NCI-H2171 treated with DMSO at 0.1 percent for 48 hours (cell line): Measurements from ENCODE around the gene NABP2.
A peak's percentile ranks its signal among the peaks of the same experiment; 100 is the strongest.
"Not testable (repeated sequence)": the region's sequence is repeated elsewhere in the genome, so short reads cannot be mapped to it uniquely, and the experiment has no call there.

Experiments used
- DNase-seq: peaks from one replicate; lab custom pipeline; 2025; lab: John Stamatoyannopoulos, UW

Gene NABP2

DNA sequence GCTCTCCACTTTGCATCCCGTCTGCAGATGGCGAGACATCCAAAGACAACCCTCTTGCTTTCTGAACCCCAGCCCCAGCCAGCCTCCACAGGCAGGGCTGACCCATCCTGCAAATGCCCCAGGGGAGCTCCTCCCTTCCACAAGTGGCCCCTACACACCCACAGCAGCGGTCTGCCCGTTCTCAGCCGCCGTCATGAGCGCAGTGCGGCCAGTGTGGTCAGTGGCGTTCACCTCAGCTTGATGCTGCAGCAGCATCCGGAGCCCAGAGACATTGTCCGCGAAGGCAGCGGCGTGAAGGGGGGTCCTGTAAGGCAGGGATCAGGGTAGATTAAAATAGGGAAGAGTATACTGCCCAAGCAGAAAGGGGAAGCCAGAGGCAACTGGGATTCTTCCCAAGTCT lies 20.4 kb downstream of the NABP2 start:
- no peak for DNase-seq

DNA sequence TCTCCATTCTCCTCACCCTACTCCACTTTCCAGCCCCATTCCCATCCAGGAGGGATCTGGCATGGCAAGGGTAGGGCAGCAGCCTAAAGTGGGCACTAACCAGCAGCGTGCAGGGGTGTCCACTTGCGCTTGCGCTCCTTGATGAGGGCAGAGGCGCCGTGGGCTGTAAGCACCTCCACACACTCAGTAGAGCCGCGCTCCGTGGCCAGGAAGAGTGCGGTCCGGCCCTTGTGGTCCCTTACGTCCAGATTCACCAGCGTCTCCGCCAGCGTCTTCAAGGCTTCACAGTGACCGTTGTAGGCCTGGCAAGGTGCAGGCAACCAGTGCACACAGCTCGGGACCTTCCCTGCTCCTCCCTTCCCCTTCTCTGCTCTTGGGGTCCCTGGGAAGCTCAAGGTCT lies 23.8 kb downstream of the NABP2 start:
- DNase-seq = no peak

DNA sequence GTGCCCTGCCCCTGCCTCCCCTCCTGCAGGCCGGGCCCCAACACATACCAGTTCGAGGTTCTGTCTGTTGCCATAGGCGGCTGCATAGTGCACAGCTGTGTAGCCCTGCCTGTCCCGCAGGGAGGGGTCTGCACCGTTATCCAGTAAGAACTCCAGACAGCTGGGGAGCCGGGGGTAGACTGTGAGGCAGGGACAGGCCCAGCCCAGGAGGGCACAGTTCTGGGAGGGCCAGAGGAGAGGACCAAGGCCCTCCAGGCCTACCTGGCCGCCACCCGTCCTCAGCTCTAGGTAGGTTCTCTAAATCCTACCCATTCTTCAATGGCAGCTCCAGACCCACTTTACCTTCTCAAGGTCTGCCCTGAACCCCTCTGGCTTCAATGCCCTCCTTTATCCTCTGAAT lies 24.6 kb downstream of the NABP2 start:
- DNase-seq = no peak

DNA sequence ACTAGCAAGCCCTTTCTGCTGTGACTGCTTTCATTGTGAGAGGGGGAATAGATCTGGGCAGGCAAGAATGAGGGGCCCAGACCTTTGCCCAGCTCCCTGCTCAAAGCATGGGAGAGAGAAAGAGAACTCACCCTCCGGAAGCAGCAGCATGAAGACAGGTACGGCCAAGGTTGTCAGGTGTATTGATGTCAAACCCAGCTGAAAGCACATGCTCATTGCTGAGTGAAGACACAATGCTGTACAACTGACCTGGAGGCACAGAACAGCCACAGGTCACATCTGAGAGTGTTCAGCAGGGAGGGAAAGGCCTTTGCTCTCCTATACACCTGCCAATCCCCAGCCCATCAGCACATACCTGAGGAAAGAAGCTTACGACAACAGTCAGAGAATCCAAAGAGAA lies 28.5 kb downstream of the NABP2 start:
- no peak for DNase-seq

DNA sequence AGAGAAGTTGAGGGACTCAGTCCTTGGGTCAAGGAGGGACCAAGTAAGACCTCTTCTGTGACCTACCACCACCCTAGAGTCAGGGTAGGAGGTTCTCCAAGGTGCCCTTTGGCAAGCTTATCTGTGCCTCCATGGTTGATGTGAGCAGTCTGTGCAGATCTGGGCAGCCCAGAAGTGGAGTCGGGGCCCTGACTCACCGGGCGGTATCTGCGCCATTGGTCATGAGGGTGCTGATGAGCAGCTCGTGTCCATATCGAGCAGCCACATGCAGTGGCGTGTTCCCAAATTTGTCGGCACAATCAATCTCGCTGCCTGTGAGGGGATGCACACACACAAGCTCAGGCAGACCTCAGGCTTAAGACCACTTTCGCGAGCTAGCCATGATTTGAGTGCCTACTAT lies 28.9 kb downstream of the NABP2 start:
- DNase-seq = no peak

DNA sequence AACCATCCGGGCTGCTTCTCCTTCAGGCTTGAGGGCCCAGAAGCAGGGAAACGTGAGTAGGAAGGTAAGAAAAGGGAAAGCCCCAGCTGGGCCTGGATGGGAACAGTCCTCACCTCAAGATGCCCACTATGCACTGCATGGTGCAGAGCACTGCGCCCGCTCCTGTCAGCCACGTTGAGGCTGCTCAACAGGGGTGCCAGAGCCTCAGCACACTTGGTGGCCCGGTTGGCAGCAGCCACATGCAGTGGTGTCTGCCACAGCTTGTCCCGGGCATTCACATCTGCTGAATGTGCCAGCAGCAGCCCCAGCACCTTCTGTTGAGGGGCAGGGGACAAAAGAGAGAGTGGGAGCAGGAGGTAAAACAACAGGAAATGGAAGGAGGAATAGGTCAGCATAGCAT lies 31.5 kb downstream of the NABP2 start:
- no peak for DNase-seq

DNA sequence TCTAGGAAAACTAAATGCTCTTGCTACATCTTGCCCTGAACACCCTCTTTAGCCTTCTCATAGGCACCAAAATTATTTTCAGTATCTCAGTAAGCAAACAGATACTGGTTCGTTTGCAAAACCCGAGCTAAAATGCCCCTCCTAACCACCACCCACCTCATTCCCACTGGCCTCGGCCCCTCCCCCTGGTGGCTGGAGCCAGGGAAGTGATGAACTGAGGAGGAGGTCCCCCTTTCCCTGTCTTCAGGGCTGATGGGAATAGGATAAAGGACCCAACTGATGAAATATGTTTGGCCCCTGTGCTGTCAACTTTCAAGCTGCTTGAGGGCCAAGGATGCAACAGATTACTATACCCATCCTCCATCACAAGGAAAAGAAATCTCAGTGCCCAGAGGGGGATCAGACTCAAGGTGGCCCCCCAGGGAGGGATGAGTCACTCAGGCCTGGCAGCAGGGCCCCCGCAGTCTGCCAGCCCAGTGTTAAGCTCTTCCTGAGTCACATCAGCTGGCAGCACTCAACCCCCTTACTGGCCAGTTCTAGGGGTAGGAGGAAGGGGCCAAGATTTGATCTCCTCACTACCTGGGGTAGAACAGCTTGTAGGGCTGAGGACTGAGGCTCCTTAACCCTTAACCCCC lies 32.3 kb downstream of the NABP2 start:
- no peak for DNase-seq

DNA sequence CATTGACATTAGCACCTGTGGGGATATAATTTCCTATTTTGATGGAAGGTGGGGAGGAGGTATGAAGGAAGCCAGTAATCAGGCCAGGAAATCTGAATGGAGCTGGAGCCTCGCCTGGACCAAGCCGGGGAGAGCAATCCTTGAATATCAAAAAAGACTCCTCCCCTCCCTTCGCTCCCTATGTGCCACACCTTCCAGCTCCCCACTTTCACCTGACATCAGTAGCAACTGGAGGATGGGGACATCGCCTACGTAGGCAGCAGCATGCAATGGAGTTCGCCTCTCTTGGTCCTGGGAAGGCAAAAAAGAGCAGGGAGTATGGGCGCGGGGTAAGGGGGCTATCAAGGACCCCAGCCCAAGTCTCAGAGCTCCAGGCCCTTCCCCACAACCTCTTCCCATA lies 32.9 kb downstream of the NABP2 start:
- no peak for DNase-seq

DNA sequence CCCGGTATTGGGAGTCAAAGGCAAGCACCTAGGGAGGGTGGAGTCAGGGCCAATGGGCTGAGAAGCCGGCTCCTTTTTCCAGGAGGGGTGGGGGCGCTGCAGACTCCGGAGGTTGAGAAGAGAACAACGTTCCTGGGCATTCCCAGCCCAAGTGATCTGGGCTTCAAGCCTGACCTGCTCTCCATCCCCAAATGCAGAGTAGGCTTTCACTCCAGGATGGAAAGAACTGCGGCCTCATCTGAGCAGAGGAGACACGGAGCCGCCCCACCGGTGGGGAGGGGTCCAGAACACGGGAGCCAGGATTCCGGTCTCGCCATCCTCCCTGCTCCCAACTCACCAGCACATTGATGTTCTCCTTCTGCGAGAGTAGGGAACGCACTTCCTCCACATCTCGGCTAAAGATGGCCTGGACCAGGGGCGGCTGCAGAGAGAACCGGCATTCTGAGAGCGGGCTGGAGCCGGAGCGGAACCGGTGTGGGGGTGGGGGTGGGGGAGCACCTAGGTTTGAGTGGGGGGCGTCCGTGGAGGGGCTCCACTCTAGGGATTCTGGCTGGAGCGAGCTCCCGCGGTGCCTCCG lies 33.4 kb downstream of the NABP2 start:
- DNase-seq = peak; percentile 30

DNA sequence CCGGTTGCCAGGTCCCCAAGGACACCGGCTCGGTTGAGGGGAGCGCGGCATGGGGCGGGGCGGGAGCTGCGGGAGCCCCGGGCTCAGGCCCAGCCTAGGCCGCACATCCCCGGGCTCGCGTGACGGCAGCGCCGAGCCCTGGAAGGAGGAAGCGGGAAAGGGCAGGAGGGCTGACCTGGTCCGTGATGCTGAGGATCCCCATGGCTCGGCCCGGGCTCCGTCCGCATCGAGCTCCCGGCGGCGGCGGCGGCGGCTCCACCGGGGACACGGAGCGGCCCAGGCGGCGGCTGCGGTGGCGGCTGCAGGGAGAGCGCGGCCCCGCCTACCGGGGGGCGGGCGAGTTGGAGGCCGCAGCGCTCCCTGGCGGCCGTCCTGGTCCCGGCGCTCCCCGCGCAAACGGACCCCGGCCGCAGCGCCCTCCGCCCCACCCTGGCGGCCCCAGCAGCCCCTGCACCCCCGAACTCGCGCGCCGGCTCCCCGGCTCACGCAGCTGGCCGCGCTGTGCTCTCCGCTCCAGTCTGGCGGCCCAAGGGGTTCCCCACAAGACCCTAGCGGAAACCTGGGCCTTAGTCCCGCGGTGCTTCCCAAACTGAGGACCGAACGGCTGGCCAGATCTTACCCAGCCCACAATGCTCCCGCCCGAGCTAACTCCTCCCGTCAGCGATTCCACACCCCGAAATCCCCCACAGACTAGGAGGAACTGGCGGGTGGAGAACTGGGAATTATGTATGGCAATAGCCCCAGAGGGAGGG lies 34.1 kb downstream of the NABP2 start, which contains the start of gene ANKRD52:
Gene ANKRD52 (minus strand): TSS at position 317 of the 752 bp plus-strand sequence. CDS start 115 bp downstream, at position 202.
- peak; percentile 75 for DNase-seq

DNA sequence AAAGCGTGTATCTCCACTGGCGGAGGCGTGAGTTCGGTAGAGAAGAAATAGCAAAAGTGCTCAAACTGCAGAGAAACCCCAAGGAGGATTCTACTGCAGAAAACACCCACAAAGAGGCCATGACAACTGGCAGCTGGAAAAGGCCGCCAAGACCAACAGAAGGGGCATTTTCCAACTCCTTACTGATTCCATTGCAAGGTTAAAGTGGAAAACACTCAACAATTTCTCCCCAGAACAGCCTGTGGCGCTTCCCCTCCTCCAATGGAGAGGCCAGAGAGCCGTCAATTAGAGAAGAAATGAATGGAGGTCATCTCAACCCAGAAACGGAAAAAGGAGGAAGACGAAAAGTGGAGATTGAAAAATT lies 34.7 kb downstream of the NABP2 start:
- no peak for DNase-seq

DNA sequence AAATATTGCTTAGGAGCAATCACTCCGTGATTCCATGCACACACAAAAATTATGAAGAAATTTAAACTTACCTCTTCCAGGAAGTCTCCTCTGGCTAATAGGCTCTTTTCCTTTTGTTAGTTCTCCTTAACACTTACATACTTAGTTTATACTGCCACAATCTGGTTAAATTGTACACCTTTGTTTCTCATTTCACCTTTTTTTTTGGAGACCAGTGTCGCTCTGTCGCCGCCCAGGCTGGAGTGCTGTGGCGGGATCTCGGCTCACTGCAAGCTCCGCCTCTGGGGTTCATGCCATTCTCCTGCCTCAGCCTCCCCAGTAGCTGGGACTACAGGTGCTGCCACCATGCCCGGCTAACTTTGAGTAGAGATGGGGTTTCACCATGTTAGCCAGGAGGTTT lies 36.2 kb downstream of the NABP2 start:
- DNase-seq = no peak

DNA sequence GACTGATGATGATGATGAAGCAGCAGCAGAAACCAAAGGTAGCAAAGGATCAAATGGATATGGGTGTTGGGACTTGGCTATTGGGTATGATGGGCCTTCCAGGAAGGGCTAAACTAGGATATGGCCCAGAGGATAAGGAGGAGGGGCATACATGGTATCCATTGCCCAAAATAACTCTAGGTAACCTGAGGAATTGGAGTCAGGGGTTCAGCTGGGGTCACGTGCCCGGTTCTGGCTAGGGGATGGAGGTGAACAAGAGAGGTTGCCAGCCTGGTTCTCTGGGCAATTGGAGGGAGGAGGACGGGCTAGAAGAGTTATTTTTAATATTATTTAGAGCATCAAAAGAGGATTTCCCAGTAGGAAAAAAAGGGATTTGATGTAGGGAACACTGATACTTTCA lies 36.8 kb downstream of the NABP2 start:
- DNase-seq = no peak

DNA sequence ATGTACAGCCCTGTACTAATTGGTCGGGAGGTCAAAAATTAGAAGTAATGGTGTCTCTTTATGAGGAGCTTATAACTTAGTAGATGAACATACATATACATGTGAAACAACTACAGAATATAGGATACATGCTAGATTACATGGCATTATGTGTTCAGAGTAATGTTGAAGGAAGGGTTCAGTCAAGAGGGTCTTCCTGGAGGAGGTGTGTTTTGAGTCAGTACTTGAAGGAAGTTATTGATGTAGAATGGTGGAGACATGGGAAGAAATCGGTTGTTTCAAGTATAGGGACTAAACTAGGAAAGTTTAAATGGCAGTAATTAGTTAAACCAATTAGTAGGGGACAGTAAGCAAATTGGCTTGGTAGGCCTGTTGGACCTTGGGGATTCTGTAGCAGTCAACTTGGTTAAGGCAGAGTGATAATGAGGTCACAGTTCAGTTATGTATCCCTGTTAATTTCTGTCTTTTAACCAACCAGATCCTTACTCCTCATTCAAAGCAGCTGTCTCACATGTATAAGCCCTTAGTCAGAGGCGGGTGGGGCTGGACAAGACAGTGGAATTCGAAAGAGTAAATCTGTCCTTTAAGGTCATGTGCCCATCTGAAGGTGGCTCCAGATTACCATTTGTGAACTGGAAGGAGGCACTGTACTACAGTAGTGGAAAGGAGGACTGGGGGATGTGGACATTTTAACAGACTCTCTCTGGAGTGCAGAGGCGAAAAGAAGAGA lies 37.5 kb downstream of the NABP2 start:
- DNase-seq = no peak

DNA sequence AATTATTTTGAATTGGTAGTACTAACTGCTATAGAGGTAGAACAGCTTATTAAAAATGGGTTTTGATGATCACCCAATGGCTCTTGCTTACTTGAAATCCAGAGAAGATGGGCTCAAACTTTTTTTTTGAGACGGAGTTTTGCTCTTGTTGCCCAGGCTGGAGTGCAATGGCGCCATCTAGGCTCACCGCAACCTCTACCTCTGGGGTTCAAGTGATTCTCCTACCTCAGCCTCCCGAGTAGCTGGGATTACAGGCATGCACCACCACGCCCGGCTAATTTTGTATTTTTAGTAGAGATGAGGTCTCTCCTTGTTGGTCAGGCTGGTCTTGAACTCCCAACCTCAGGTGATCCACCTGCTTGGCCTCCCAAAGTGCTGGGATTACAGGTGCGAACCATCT lies 38.8 kb downstream of the NABP2 start:
- not testable (repeated sequence) for DNase-seq

DNA sequence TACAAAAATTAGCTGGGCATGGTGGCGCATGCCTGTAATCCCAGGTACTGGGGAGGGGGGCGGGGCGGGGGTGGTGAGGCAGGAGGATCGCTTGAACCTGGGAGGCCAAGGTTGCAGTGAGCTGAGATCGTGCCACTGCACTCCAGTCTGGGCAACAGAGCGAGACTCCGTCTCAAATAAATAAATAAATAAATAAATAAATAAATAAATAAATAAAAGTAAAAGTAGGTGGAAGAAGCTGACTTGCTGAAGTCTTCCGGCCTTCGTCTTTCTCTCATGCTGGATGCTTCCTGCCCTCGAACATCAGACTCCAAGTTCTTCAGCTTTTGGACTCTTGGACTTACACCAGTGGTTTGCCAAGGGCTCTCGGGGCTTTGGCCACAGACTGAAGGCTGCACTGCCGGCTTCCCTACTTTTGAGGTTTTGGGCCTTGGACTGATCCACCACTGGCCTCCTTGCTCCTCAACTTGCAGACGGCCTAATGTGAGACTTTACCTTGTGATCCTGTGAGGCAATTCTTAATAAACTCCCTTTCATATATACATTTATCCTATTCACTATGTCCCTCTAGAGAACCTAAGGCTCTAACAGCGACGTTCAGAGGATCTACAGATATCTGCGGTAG lies 42.0 kb downstream of the NABP2 start:
- DNase-seq = not testable (repeated sequence)

DNA sequence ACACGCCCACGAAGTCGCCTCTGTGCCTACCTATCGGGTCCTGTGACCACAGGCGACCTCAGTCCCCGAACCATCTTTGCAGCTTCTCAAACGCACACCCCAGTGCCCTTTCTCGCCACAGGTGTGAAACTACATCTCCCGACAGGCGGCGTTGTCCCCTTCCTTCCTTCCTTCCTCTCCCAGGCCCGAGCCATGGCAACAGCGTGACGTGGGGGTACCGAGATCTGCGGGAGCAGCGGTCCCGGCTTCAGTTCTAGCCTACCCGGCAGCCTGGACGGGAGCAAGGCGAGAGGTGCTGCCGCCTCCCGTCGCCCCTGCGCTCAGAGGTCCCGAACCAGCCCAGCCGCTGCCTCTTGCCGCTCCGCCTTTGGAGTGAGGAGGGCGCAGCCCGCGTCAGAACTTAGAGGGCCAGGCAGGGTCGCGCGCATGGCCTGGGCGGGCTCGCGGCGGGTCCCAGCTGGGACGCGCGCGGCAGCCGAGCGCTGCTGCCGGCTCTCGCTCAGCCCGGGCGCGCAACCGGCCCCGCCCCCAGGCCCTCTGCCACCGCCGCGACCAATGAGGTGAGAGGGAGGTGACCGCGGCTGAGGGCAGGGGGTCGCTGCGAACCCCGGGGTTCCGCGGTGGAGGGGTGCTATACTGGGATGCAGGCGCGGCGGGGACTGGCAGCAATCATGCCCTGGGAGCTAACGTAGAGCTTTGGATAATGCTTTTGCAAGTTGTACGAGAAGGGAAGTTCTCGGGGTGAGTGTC lies 42.7 kb downstream of the NABP2 start, which contains the start of gene COQ10A:
Gene COQ10A (plus strand): TSS at position 250 of the 750 bp plus-strand sequence. CDS start 177 bp downstream, at position 427.
- DNase-seq = peak; percentile 93

DNA sequence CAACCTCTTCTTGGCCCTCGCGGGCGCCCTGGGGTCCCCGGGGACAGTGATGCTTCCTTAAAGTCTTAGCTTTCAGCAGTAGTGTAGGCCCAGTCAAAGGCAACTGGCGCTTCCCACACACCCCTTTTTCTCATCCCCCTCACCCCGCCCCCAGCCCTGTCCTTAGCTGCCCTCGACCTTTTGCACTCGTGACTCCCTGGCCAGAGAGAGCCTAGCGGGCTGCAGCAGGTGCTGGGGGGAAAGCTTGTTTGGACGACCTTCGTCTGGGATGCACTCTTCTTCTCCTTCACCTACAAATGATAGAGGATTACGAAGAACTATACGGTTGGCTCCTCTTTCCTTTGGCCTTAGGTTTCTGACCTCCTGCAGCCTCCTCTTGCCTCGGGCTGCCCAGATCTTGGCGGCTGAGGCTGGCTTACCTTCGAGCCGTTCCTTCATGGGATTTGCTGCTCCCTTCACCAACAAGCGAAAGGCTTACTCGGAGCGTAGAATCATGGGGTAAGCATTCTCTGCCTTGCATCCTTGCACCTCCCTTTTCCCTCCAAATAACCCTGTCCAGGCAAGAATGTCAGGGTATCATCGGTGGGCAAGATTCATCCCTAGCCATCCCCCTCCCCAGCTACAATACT lies 43.4 kb downstream of the NABP2 start:
- DNase-seq = no peak

DNA sequence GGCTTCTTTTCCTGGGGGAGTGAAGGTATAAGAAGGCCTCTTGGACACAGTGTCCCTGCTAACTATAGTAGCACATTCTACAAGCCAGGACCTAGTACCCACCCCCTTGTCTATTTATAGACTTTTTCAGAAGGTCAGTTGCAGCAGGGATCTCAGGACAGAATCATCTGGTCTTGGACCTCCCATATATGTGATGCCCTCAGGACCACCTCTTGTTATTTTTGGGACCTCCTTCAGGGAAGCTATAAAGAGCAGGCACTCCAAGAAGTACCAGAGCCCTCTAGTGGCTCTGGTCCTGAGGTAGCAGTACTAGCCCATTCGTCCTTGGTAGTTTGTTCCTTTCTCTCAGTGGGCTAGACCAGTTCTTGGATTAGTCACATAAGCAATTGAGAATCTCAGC lies 46.9 kb downstream of the NABP2 start:
- peak; percentile 21 for DNase-seq

DNA sequence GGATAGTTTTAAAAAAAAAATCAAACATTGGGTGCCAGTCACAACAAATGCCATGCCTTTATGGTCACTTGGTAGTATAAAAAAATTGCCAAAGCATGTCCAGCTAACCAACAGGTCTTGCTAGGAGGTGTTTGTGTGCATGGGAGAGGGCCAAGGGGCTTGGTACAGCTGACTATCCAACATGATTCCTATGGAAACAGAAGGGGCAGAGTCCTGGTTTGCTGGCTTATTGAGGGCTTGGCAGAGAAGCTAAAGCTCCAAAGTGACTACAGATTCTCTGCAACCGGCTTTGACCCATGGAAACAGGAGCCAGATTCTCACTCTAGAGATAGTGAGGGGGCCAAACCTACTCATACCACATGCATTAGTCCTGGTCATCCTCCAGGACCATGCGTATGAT lies 48.3 kb downstream of the NABP2 start:
- not testable (repeated sequence) for DNase-seq

DNA sequence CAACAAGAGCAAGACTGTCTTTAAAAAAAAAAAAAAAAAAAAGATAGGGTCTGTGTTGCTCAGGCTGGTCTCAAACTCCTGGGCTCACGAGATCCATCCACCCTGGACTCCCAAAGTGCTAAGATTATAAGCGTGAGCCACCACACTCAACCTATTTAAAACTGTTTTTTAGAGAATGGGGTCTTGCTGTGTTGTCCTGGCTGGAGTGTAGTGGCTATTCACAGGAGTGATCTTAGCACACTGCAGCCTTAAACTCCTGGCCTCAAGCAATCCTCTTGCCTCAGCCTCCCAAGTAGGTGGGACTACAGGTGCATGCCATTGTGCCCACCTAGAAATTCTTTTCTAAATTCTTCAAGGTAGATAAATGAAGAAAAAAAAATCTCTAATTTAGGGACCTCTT lies 50.2 kb downstream of the NABP2 start:
- no peak for DNase-seq
